ENCODE measurements around the gene PHKA1.
"Not testable (repeated sequence)": the region's sequence is repeated elsewhere in the genome, so short reads cannot be mapped to it uniquely, and the experiment has no call there.

PHKA1 gene

GRCh38 chrX:72666451-72666850 lies 47.7 kb downstream of the PHKA1 start:
- DNase-seq (ENCODE audit: low read depth): no peak

- DNase-seq (ENCODE audit: low read depth): no peak
These were observed 50.4 kb downstream of the PHKA1 start for GRCh38 chrX:72663737-72664136.

- DNase-seq (ENCODE audit: low read depth): no peak
These were observed 51.9 kb downstream of the PHKA1 start for GRCh38 chrX:72662020-72662747.

- DNase-seq (ENCODE audit: low read depth): no peak
These were observed 54.4 kb downstream of the PHKA1 start for GRCh38 chrX:72659723-72660122.

GRCh38 chrX:72652082-72652481 lies 62.0 kb downstream of the PHKA1 start:
- DNase-seq (ENCODE audit: low read depth): no peak

- no peak for DNase-seq (ENCODE audit: low read depth)
These were observed 69.2 kb downstream of the PHKA1 start for GRCh38 chrX:72644946-72645345.

- DNase-seq (ENCODE audit: low read depth): no peak
These were observed 72.5 kb downstream of the PHKA1 start for GRCh38 chrX:72641611-72642010.

GRCh38 chrX:72635930-72636329 lies 78.2 kb downstream of the PHKA1 start:
- no peak for DNase-seq (ENCODE audit: low read depth)

GRCh38 chrX:72634331-72634730 lies 79.8 kb downstream of the PHKA1 start:
- no peak for DNase-seq (ENCODE audit: low read depth)

- no peak for DNase-seq (ENCODE audit: low read depth)
These were observed 83.9 kb downstream of the PHKA1 start for GRCh38 chrX:72630185-72630584.

GRCh38 chrX:72624194-72624593 lies 89.9 kb downstream of the PHKA1 start:
- no peak for DNase-seq (ENCODE audit: low read depth)

GRCh38 chrX:72621625-72622485 lies 92.3 kb downstream of the PHKA1 start:
- no peak for DNase-seq (ENCODE audit: low read depth)

- no peak for DNase-seq (ENCODE audit: low read depth)
These were observed 92.9 kb downstream of the PHKA1 start for GRCh38 chrX:72621163-72621562.

GRCh38 chrX:72620550-72621145 lies 93.5 kb downstream of the PHKA1 start:
- DNase-seq (ENCODE audit: low read depth): peak; percentile 0

GRCh38 chrX:72609313-72609712 lies 104.8 kb downstream of the PHKA1 start:
- DNase-seq (ENCODE audit: low read depth): no peak

- DNase-seq (ENCODE audit: low read depth): no peak
These were observed 109.4 kb downstream of the PHKA1 start for GRCh38 chrX:72604705-72605104.

- DNase-seq (ENCODE audit: low read depth): no peak
These were observed 110.0 kb downstream of the PHKA1 start for GRCh38 chrX:72604112-72604511.

GRCh38 chrX:72591038-72591437 lies 123.1 kb downstream of the PHKA1 start:
- DNase-seq (ENCODE audit: low read depth): not testable (repeated sequence)

- DNase-seq (ENCODE audit: low read depth): no peak
These were observed 129.9 kb downstream of the PHKA1 start for GRCh38 chrX:72584163-72584562.

GRCh38 chrX:72576141-72576894 lies 137.8 kb downstream of the PHKA1 start:
- DNase-seq (ENCODE audit: low read depth): no peak

GRCh38 chrX:72573158-72573511 lies 141.0 kb downstream of the PHKA1 start:
- DNase-seq (ENCODE audit: low read depth): no peak
